C4-2B (cell line): ENCODE results near the gene GNAZ.

Source experiments
- ZFX ChIP-seq: fragments of 450-650 bp; IDR thresholded peaks from 2 replicates; pipeline ENCODE4 v1.6.1; 2017
- TF ChIP-seq, protein P1 (sequence below): fragments of 450-650 bp; conservative IDR thresholded peaks from 2 replicates; pipeline ENCODE4 v1.5.1; 2017; ENCODE audit warnings: mild to moderate bottlenecking

DNA sequence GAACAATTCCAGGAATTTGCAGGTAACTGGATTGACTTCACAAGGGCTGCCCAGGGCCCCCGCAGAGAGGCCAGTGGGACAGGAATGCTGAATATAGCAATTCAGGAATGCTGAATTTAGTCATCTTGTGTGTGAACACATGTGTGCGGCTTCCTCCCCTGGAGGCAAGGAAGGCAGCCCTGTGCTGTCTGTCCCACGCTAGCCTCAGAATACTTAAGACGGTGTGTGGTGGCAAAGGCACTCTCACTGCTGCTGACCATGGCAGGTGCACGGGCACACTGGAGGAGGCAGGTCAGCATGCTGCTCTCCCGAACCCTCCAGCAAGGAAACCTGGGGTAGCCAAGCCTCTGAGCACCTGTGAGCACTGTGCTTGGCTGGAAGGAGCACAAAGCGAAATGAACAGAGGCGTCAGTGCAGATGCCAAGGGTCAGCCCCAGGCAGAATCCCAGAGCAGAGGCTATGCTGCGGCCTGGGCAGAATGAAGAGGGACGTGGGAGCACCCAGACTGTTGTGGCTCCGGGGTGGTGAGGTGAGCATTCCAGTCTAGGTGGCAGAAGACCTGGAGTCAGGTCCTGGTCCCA lies 2.7 kb downstream of the GNAZ start:
- TF ChIP-seq, protein P1, sequence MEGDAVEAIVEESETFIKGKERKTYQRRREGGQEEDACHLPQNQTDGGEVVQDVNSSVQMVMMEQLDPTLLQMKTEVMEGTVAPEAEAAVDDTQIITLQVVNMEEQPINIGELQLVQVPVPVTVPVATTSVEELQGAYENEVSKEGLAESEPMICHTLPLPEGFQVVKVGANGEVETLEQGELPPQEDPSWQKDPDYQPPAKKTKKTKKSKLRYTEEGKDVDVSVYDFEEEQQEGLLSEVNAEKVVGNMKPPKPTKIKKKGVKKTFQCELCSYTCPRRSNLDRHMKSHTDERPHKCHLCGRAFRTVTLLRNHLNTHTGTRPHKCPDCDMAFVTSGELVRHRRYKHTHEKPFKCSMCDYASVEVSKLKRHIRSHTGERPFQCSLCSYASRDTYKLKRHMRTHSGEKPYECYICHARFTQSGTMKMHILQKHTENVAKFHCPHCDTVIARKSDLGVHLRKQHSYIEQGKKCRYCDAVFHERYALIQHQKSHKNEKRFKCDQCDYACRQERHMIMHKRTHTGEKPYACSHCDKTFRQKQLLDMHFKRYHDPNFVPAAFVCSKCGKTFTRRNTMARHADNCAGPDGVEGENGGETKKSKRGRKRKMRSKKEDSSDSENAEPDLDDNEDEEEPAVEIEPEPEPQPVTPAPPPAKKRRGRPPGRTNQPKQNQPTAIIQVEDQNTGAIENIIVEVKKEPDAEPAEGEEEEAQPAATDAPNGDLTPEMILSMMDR, result no peak
- no peak for TF ChIP-seq ZFX
